Right lobe of liver (tissue), 4 donors: ENCODE results near the gene RSRC1.

ENCODE experiments used
- CTCF ChIP-seq, 4 donors: fragments of 200-600 bp in 3 of 4; fragments of 450-650 bp in 1 of 4; IDR thresholded peaks; one replicate each; pipeline versions ENCODE4 v1.5.1 to v1.8.0; 2016 to 2022; ENCODE audit warnings: antibody characterized with exemption in 4 of 4, mild to moderate bottlenecking in 2 of 4
- POLR2A ChIP-seq: fragments of 450-650 bp; IDR thresholded peaks from one replicate; pipeline ENCODE4 v1.6.1; 2017; ENCODE audit warnings: antibody characterized with exemption, mild to moderate bottlenecking
- donor health status: DM: no; HTN: no; CAD: no.
- donor health status: DM: no; HTN: no; CAD: no.
- donor health status: DM: no; HTN: yes; CAD: no.

GRCh38 chr3:158127250-158128219 lies 17.6 kb downstream of the RSRC1 start:
- TF ChIP-seq CTCF (IDR thresholded peaks at IDR 0.05) (no peak), POLR2A (no peak)
